Heart left ventricle (tissue), 16 donors: Measurements from ENCODE around the gene THAP9. TPM values are rescaled to one million over a fixed set of nuclear protein-coding genes. Genes with fewer than 3 reads are reported as not detected.
"Not testable (repeated sequence)": the region's sequence is repeated elsewhere in the genome, so short reads cannot be mapped to it uniquely, and the experiment has no call there.

Experiments
- ATAC-seq, 4 donors: fragments of 200-7000 bp; cut with Tn5 transposase; one replicate each; pipeline ENCODE4 v1.9.1; 2020 to 2022; ENCODE audit warnings: moderate library complexity in 4 of 4, mild to moderate bottlenecking in 3 of 4, moderate number of reproducible peaks in 1 of 4
- DNase-seq, 5 donors: peaks; one replicate each; pipeline ENCODE4 v3.0.0-alpha.2; 2020
- H3K27ac ChIP-seq, 12 donors: fragments of 200-600 bp; sonication (generic) in 4 of 12; one replicate each; pipeline versions ENCODE4 v1.5.0 to v1.8.0; 2016 to 2022; ENCODE audit warnings: mild to moderate bottlenecking in 2 of 12
- H3K27me3 ChIP-seq, 9 donors: fragments of 200-600 bp; sonication (generic) in 2 of 9; one replicate each; pipeline versions ENCODE4 v1.5.1 to v1.8.0; 2016 to 2022; ENCODE audit warnings: mild to moderate bottlenecking in 3 of 9
- H3K36me3 ChIP-seq, 9 donors: fragments of 200-600 bp; sonication (generic) in 2 of 9; one replicate each; pipeline versions ENCODE4 v1.5.0 to v1.8.0; 2018 to 2022; ENCODE audit warnings: mild to moderate bottlenecking in 2 of 9
- H3K4me1 ChIP-seq, 12 donors: fragments of 200-600 bp; sonication (generic) in 4 of 12; one replicate each; pipeline versions ENCODE4 v1.5.0 to v1.8.0; 2016 to 2022; ENCODE audit warnings: mild to moderate bottlenecking in 3 of 12
- H3K4me3 ChIP-seq, 12 donors: fragments of 200-600 bp; sonication (generic) in 4 of 12; one replicate each; pipeline versions ENCODE4 v1.5.0 to v1.8.0; 2017 to 2022; ENCODE audit warnings: mild to moderate bottlenecking in 9 of 12, moderate library complexity in 4 of 12
- H3K9me3 ChIP-seq, 12 donors: fragments of 200-600 bp; sonication (generic) in 4 of 12; one replicate each; pipeline versions ENCODE4 v1.5.0 to v1.8.0; 2016 to 2022; ENCODE audit warnings: mild to moderate bottlenecking in 1 of 12
- POLR2A ChIP-seq, 2 donors: fragments of 450-650 bp; IDR thresholded peaks; one replicate each; pipeline ENCODE4 v1.6.1; 2017; ENCODE audit warnings: antibody characterized with exemption in 2 of 2, mild to moderate bottlenecking in 2 of 2, moderate library complexity in 2 of 2
- WGBS, 4 donors: extraction: QIAGEN DNeasy Blood & Tissue Kit in 2 of 4; methylation state at CpG; one replicate each; pipeline versions ENCODE4 v1.1.5 to v1.1.7; 2013 to 2018; 5-methylcytosine and 5-hydroxymethylcytosine counted together
- intact Hi-C, 10 donors: fragments of 100-400 bp; cut with DNase I; formaldehyde crosslinking; loops; one replicate each; pipeline versions ENCODE4 v1.11.1 to v1.14.2; 2022
- polyA plus RNA-seq, 2 donors: library from polyadenylated mRNA; stranded (reverse); fragments of 200-250 nt; gene quantifications; one replicate each; pipeline ENCODE4 v1.2.3, GENCODE V29; 2013
- total RNA-seq, 9 donors: library from RNA; depleted of rRNA in 2 of 9; stranded (reverse); fragments of >200 nt in 2 of 9; fragmentation: NEBNext Ultra II Directional in 3 of 9; extraction: Animal tissue kit (Norgen Biotek cat#: 25700) in 3 of 9; gene quantifications; one replicate each; pipeline versions ENCODE4 v1.1.0 to v1.2.4, GENCODE V29; 2016 to 2023
- TF ChIP-seq, protein P1 (sequence below), 12 donors: fragments of 200-600 bp; sonication (generic) in 4 of 12; IDR thresholded peaks; one replicate each; pipeline versions ENCODE4 v1.5.0 to v1.8.0; 2018 to 2022; ENCODE audit warnings: antibody characterized with exemption in 12 of 12, mild to moderate bottlenecking in 5 of 12
- donor health status: ischemic (EF 13 %, LVEDD 7.1; RV severe dilation, severe dysfunction).
- donor health status: healthy with polysubstance abuse.
- donor health status: DM: no; HTN: yes; CAD: no.
- donor health status: DM: no; HTN: no; CAD: no.
- donor health status: ischemic (EF 25% LVEDD 6.9; RV normal size, moderate dysfunction).
- donor health status: ischemic (EF 25% LVEDD 5.7; RV mildly dilated, moderate dysfunction).
- donor health status: healthy.
- donor health status: DM: yes; HTN: yes; CAD: no.
- donor health status: ischemic (EF 35%, LVEDD 5.7; RV mildly dilated, moderate dysfunction).
- donor health status: nonischemic (EF 11% LVEDD 7.7; RV severe dilation, severe dysfunction).
- donor health status: DM: yes; HTN: yes; CAD: no.
- donor health status: PGD.
- donor health status: ischemic (EF 29% LVEDD 5.4; RV normal size, mild dysfunction).
- donor health status: nonischemic (EF 23%, LVEDD 6.1; RV moderate dilation, normal function).

The THAP9 gene
- total and polyA plus RNA-seq, 11 donors: 2.9 to 7.7 (median 5.0) TPM

DNA sequence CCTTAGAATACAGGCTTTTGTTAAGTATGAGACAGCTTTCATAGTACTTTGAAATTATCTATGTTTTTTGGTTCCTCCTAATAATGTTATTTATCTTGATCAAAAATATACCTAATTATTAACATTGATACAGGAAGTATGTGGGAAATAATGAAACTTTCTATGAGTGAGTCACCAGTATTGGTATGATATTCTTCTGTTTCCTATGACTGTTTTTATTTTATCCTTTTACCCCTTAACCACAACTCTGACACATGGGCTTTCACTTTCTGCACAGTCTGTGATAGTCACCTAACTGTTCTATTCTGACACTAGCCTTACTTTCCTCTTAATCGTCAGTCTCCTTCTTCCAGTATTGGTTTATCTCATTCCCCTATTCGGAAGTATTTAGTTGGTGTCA lies 4.7 kb downstream of the THAP9 start:
- H3K9me3 ChIP-seq: no peaks in the 10 kb centered on the region
- no peak for DNase-seq
- H3K4me3 ChIP-seq: no peak overlapping the region
- intact Hi-C loops: loop anchor here in 1 of 10 donors (10.0 kb wide), 1 partner anchor 110 kb away; the partner anchor contains the start of gene LIN54
- peaks cover 0 to 56% (median 20%) of the 10 kb centered on the region in 9 donors for H3K36me3 ChIP-seq
- ATAC-seq: no peak
- 80 to 85% (median 83%) methylated on average over 2 of the region's 2 CpGs for WGBS, 4 donors
- H3K4me1 ChIP-seq: peaks cover 0 to 21% (median 7%) of the 10 kb centered on the region in 12 donors
- H3K27me3 ChIP-seq: no peaks in the 10 kb centered on the region
- TF ChIP-seq, protein P1, sequence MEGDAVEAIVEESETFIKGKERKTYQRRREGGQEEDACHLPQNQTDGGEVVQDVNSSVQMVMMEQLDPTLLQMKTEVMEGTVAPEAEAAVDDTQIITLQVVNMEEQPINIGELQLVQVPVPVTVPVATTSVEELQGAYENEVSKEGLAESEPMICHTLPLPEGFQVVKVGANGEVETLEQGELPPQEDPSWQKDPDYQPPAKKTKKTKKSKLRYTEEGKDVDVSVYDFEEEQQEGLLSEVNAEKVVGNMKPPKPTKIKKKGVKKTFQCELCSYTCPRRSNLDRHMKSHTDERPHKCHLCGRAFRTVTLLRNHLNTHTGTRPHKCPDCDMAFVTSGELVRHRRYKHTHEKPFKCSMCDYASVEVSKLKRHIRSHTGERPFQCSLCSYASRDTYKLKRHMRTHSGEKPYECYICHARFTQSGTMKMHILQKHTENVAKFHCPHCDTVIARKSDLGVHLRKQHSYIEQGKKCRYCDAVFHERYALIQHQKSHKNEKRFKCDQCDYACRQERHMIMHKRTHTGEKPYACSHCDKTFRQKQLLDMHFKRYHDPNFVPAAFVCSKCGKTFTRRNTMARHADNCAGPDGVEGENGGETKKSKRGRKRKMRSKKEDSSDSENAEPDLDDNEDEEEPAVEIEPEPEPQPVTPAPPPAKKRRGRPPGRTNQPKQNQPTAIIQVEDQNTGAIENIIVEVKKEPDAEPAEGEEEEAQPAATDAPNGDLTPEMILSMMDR (IDR thresholded peaks at IDR 0.05): no peak
- no peak for TF ChIP-seq POLR2A (IDR thresholded peaks at IDR 0.05)
- H3K27ac ChIP-seq: no peak overlapping the region

DNA sequence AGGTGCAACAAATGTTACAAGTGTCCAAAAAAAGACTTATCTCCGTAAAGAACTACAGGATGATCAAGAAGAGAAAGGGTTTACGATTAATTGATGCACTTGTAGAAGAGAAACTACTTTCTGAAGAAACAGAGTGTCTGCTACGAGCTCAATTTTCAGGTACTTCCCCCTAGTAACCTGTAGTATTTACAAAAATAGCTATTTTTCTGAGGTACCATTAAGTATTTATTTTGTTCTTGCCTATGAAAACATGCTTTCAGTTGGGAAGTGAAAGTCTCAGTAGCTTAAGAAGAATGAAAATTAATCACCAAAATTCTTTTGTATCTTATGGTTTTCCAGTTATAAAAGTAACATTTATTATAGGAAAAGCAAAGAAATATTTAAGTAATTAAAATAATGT lies 5.9 kb downstream of the THAP9 start:
- H3K4me3 ChIP-seq: no peak overlapping the region
- no peak overlapping the region for H3K27ac ChIP-seq
- DNase-seq: no peak
- WGBS, 4 donors: 91 to 95% (median 94%) methylated on average over 3 of the region's 3 CpGs
- no peaks in the 10 kb centered on the region for H3K27me3 ChIP-seq
- intact Hi-C loops: loop anchor here in 1 of 10 donors (10.0 kb wide), 1 partner anchor 108 kb away; the partner anchor contains the start of gene LIN54
- peaks cover 0 to 65% (median 21%) of the 10 kb centered on the region in 9 donors for H3K36me3 ChIP-seq
- H3K4me1 ChIP-seq: peaks cover 0 to 17% (median 5%) of the 10 kb centered on the region in 12 donors
- no peak for ATAC-seq
- TF ChIP-seq, protein P1 (IDR thresholded peaks at IDR 0.05): no peak
- TF ChIP-seq POLR2A (IDR thresholded peaks at IDR 0.05): no peak
- H3K9me3 ChIP-seq: no peaks in the 10 kb centered on the region

DNA sequence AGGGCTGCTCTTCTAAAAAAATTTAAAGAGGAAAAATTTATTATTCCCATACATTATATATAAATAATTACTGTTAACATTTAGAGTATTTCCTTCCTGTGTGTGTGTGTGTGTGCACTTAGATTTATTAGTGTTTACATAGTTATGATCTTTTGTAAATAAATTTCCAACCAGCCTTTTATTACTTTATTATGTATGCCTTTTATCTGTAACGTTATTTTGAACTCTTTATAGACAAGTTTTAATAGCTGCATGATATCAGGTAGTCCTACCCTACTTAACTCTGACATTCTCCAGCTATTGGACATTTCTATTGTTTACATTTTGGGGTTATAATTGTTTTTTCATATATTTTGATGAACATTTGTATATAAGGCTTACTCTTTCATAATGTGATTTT lies 8.8 kb downstream of the THAP9 start:
- intact Hi-C loops: loop anchor here in 1 of 10 donors (10.0 kb wide), 1 partner anchor 105 kb away; the partner anchor contains the start of gene LIN54
- Histone ChIP-seq H3K36me3 (peaks cover 0 to 83% (median 21%) of the 10 kb centered on the region in 9 donors), H3K27me3 (no peaks in the 10 kb centered on the region), H3K4me1 (peaks cover 0 to 11% (median 0%) of the 10 kb centered on the region in 12 donors), H3K4me3 (no peak overlapping the region), H3K27ac (no peak overlapping the region), H3K9me3 (no peaks in the 10 kb centered on the region)
- DNase-seq: no peak
- ATAC-seq: no peak
- TF ChIP-seq POLR2A (IDR thresholded peaks at IDR 0.05): no peak
- TF ChIP-seq, protein P1 (IDR thresholded peaks at IDR 0.05): no peak
- WGBS, 4 donors: 58 to 68% (median 64%) methylated on average over 1 of the region's 1 CpG

DNA sequence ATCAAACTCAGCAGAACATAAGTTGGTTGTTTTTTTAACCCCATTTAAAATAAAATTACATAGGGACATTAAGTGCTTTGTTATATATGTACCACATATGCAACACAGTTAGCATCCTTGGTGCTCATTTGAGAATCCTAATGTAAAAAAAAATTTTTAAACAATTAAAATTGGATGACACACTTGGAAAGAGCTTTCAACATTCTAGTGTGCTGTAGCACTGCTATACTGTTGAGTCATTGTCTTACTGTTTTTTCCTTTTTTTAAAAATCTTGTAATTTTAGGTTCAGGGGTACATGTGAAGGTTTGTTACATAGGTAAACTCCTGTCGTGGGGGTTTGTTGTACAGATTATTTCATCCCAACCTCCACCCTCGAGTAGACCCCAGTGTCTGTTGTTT lies 12.8 kb downstream of the THAP9 start:
- no peaks in the 10 kb centered on the region for H3K9me3 ChIP-seq
- H3K36me3 ChIP-seq: peaks cover 0 to 67% (median 19%) of the 10 kb centered on the region in 9 donors
- DNase-seq (no peak), ATAC-seq (no peak)
- intact Hi-C loops: no loop called here
- H3K4me3 ChIP-seq: no peak overlapping the region
- H3K27me3 ChIP-seq: no peaks in the 10 kb centered on the region
- no peak for TF ChIP-seq POLR2A (IDR thresholded peaks at IDR 0.05)
- TF ChIP-seq, protein P1 (IDR thresholded peaks at IDR 0.05): no peak
- H3K4me1 ChIP-seq: no peaks in the 10 kb centered on the region
- H3K27ac ChIP-seq: no peak overlapping the region
- 45 to 49% (median 48%) methylated on average over 2 of the region's 2 CpGs for WGBS, 4 donors

DNA sequence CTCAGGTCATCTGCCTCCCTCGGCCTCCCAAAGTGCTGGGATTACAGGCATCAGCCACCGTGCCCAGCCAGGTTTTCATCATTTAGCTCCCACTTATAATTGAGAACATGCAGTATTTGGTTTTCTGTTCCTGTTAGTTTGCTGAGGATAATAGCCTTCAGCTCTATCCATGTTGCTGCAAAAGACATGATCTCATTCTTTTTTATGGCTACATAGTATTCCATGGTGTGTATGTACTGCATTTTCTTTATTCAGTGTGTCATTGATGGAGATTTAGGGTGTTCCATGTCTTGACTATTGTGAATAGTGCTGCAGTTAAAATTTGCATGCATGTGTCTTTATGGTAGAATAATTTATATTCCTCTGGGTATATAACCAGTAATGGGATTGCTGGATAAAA lies 13.4 kb downstream of the THAP9 start:
- WGBS, 4 donors: 91 to 100% (median 96%) methylated on average over 2 of the region's 2 CpGs
- intact Hi-C loops: not testable (repeated sequence)

More for the DNA sequence above, 13.4 kb downstream of the THAP9 start:
- H3K27me3 ChIP-seq, H3K4me3 ChIP-seq, H3K9me3 ChIP-seq, ATAC-seq, H3K27ac ChIP-seq, H3K4me1 ChIP-seq, DNase-seq: not testable (repeated sequence)
- peaks cover 0 to 69% (median 20%) of the 10 kb centered on the region in 9 donors for H3K36me3 ChIP-seq
